Rectal smooth muscle tissue (tissue), 1 donor: ENCODE results near the gene ATL2.
"Not testable (repeated sequence)": the region's sequence is repeated elsewhere in the genome, so short reads cannot be mapped to it uniquely, and the experiment has no call there.

Experiments used
- H3K27ac ChIP-seq: one replicate; pipeline ENCODE4 v1.7.0; 2013; ENCODE audit warnings: low read depth, low read length, inconsistent platforms
- H3K27me3 ChIP-seq: one replicate; pipeline ENCODE4 v1.7.0; 2013; ENCODE audit warnings: low read length; ENCODE audit not compliant: control insufficient read depth, insufficient read depth
- H3K36me3 ChIP-seq: one replicate; pipeline ENCODE4 v1.7.0; 2013; ENCODE audit warnings: low read length; ENCODE audit not compliant: control insufficient read depth, insufficient read depth
- H3K4me1 ChIP-seq: one replicate; pipeline ENCODE4 v1.7.0; 2013; ENCODE audit warnings: low read length; ENCODE audit not compliant: control insufficient read depth, insufficient read depth
- H3K4me3 ChIP-seq: one replicate; pipeline ENCODE4 v1.7.0; 2013; ENCODE audit warnings: low read length
- H3K9ac ChIP-seq: one replicate; pipeline ENCODE4 v1.7.0; 2013; ENCODE audit warnings: low read length

Gene ATL2

DNA sequence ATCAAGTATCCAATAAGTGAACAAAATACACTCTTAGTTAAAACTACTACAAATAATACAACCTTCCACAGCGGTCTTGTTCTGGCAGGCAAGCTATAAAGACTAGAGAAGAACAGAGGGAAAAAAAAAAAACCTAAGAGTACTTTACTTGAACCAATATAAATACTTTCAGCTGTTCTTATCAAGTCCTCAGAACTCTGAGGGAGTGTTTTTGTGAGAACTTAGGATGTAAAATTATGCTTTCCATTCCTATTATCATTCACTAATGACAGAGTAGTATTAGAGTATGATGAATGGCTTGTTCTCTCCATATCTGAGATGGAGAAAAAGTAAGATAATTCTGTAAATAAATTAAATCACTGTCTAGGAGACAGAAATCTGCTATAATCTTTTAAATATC, 68.3 kb downstream of the ATL2 start:
- Histone ChIP-seq H3K27ac (no peak overlapping the region), H3K4me3 (no peak overlapping the region), H3K27me3 (no peaks in the 10 kb centered on the region), H3K9ac (no peak overlapping the region), H3K36me3 (peaks cover 8% of the 10 kb centered on the region), H3K4me1 (no peaks in the 10 kb centered on the region)

- Histone ChIP-seq H3K4me1 (peaks cover 4% of the 10 kb centered on the region), H3K36me3 (peaks cover 18% of the 10 kb centered on the region), H3K9ac (no peak overlapping the region), H3K27me3 (no peaks in the 10 kb centered on the region), H3K27ac (no peak overlapping the region), H3K4me3 (no peak overlapping the region)
Measured at GRCh38 chr2:38301969-38302702, 74.9 kb downstream of the ATL2 start.

DNA sequence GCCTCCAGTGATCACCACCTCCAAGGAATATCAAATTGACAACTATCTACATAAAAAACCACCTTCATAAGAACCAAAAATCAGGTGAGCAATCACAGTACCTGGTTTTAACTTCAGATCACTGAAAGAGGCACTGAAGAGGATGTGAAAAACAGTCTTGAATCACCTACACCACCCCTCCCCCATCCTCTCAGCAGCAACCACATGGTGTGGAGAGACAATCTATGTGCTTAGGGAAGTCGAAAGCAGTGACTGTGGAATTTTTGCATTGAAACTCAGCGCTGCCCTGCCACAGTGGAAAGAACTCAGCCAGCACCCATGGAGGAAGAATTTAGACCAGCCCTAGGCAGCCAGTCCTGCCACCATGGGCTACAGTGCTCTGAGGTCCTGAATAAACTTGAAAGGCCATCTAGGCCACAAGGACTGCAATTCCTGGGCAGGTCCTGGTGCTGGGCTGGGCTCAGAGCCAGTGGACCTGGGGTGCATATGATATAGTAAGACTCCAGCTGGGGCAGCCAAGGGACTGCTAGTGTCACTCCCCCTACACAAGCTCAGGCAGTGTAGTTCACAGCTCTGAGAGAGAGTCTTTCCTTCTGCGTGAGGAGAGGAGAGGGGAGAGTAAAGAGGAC, 75.6 kb downstream of the ATL2 start:
- H3K4me3 ChIP-seq, result no peak overlapping the region
- H3K4me1 ChIP-seq, result peaks cover 4% of the 10 kb centered on the region
- no peaks in the 10 kb centered on the region for H3K27me3 ChIP-seq
- peaks cover 18% of the 10 kb centered on the region for H3K36me3 ChIP-seq
- H3K9ac ChIP-seq, result no peak overlapping the region
- no peak overlapping the region for H3K27ac ChIP-seq

DNA sequence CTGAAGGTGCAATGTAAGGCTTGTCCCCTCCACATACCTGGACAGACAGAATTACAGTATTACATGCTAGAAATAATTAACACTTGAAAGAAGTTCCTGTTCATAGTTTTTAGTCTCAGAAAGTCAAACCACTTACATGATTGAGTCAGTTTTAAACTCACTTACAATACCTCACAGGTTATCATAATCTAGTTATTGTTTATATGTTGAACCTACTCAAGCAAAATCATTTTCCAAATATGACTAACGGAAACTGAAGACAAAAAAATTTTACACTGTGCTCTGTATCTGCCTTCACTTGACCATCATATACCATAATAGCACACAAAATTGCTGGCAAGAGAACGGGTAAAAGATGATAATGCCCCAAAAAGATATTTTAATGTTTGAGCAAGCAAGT, 78.5 kb downstream of the ATL2 start:
- H3K4me3 ChIP-seq, result no peak overlapping the region
- peaks cover 4% of the 10 kb centered on the region for H3K4me1 ChIP-seq
- H3K27me3 ChIP-seq, result no peaks in the 10 kb centered on the region
- H3K36me3 ChIP-seq, result peaks cover 18% of the 10 kb centered on the region
- H3K9ac ChIP-seq, result no peak overlapping the region
- H3K27ac ChIP-seq, result no peak overlapping the region

GRCh38 chr2:38296197-38296780, 80.8 kb downstream of the ATL2 start:
- Histone ChIP-seq H3K27me3 (no peaks in the 10 kb centered on the region), H3K9ac (no peak overlapping the region), H3K4me3 (no peak overlapping the region), H3K4me1 (no peaks in the 10 kb centered on the region), H3K27ac (no peak overlapping the region), H3K36me3 (peaks cover 13% of the 10 kb centered on the region)

GRCh38 chr2:38294597-38294996, 82.5 kb downstream of the ATL2 start:
- Histone ChIP-seq H3K4me1 (no peaks in the 10 kb centered on the region), H3K27ac (no peak overlapping the region), H3K4me3 (no peak overlapping the region), H3K36me3 (peaks cover 13% of the 10 kb centered on the region), H3K27me3 (no peaks in the 10 kb centered on the region), H3K9ac (no peak overlapping the region)

DNA sequence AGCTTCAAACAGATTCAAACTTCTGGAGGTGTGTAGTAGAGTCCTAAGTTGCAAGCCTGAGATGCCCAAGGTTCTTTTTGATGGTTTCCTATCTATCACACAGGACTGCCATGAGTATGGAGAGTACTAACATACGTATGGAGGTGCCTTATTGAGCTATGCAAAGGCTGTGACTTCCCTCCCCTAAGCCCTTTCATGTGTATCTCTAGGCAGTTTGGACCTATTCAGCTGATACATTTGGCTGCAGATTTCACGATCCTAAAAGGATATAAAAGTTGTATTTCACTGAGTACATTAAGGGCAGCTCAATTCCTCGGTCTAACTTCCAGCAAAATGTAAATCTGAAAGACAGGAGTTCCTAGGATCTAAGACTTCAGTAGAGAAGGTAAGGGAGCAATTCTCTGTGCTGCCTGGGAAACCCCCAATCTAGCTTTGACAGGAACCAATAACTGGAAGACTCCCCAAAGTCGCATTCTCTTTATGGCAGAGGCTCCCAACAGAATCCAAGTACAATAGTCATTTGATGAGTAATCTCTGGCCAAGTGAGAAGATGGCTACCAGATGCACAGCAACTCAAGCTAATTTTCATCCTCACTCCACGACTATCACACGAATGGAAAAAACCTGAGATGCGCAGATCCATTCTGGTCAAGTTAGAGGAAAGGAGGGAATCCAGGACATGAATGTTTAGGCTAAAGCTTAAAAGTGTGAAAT, 83.8 kb downstream of the ATL2 start:
- Histone ChIP-seq H3K4me1 (no peaks in the 10 kb centered on the region), H3K4me3 (no peak overlapping the region), H3K36me3 (peaks cover 4% of the 10 kb centered on the region), H3K27ac (no peak overlapping the region), H3K9ac (no peak overlapping the region), H3K27me3 (no peaks in the 10 kb centered on the region)

DNA sequence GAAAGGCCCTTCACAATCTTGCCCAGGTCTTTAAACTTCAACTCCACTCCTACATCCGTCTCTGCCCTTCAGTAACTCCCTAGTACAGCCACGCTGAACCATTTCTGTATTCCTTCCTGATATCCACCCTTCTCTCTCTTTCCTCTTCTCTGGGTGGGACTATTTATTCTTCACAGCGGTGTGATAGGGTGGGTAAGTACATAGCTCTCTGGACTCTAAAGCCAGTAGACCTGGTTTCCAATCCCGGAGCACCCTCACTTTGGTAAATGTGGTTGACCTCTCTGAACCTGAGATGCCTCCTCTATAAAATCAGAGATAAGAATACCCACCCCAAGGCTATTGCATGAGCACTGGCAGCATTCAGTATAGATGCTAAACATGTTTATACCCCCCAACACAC, 86.7 kb downstream of the ATL2 start:
- Histone ChIP-seq H3K27me3 (no peaks in the 10 kb centered on the region), H3K27ac (no peak overlapping the region)

GRCh38 chr2:38284971-38285370, 92.1 kb downstream of the ATL2 start:
- Histone ChIP-seq H3K27ac (no peak overlapping the region), H3K4me3 (no peak overlapping the region), H3K9ac (no peak overlapping the region), H3K27me3 (no peaks in the 10 kb centered on the region), H3K36me3 (no peaks in the 10 kb centered on the region), H3K4me1 (no peaks in the 10 kb centered on the region)

More for the DNA sequence above, 86.7 kb downstream of the ATL2 start:
- no peaks in the 10 kb centered on the region for H3K36me3 ChIP-seq
- H3K4me3 ChIP-seq, result no peak overlapping the region
- H3K4me1 ChIP-seq, result no peaks in the 10 kb centered on the region
- H3K9ac ChIP-seq, result no peak overlapping the region

DNA sequence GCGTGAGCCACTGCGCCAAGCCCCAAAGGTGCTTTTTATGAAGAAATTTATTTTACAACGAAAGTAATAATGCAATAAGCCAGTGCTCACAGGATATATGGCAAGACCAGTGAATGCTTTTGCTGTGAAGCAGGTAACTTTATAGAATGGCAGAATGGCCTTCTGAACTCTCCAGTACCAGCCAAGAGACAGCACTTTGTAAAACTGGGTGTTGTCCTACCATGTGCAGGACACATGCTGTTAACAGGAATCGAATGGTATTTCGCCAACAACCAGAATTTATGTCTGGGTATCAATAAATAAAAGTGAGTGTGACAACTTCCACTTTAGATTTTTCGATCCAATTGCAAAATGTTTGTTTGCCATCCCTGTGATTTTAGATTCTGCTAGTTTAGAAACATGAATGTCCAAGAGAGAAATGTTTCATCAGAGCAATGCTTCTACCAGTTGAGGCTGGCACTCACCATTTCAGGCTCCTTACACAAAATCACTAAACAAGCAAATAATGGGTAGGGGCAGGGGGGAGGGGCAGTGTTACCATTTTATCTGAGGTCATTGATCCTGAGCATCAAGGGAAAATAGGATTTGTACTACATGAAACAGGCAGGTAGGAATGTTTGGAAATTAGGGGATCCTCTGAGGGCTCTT, 95.9 kb downstream of the ATL2 start:
- Histone ChIP-seq H3K36me3 (no peaks in the 10 kb centered on the region), H3K27ac (no peak overlapping the region), H3K9ac (no peak overlapping the region), H3K4me3 (no peak overlapping the region), H3K4me1 (no peaks in the 10 kb centered on the region), H3K27me3 (no peaks in the 10 kb centered on the region)

DNA sequence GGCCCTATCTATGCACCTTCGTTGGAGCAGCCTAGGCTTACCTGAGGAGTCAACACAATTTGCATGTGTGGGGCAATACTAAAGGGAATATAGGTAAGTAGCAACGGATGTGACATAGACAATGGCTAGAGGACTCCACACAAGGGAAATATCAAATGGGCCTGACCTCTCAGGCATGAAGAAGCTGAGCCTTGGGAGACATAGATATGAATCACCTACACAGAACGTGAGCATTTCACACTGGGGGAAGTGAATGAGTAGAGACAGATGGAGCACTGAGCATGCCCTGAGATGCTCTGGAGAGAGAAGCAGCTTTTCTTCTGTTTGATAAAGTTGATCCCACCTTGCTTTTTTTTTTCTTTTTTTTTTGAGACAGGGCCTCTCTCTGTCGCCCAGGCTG, 97.9 kb downstream of the ATL2 start:
- H3K27ac ChIP-seq, result no peak overlapping the region
- H3K9ac ChIP-seq, result no peak overlapping the region
- H3K4me1 ChIP-seq, result peaks cover 2% of the 10 kb centered on the region
- no peak overlapping the region for H3K4me3 ChIP-seq
- no peaks in the 10 kb centered on the region for H3K36me3 ChIP-seq
- H3K27me3 ChIP-seq, result no peaks in the 10 kb centered on the region

- H3K36me3 ChIP-seq, H3K27ac ChIP-seq, H3K4me1 ChIP-seq, H3K27me3 ChIP-seq, H3K9ac ChIP-seq, H3K4me3 ChIP-seq: not testable (repeated sequence)
Measured at GRCh38 chr2:38278117-38278438, 99.0 kb downstream of the ATL2 start.
